ENCODE measurements around the gene NT5C1A.

DNA sequence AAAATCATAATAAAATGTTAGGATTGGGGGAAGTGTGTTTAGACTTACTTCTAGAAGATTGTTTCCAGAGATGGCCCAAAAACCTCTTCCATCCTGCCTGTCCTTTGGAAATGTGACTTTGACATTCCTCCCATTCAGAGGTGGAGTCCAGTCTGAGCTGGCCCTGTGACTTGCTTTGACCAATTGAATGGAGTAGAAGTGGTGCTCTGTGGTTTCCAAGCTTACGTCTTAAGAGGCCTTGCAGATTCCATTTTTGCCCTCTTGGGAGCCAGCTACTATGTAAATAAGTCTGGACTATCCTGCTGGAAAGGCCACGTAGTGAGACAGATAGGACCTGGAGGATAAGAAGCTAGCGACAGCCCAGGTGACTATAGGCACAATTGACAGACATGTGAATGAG is 1.3 kb upstream of the NT5C1A start:
- no peak for TF ChIP-seq EZH2phosphoT487 (IDR thresholded peaks at IDR 0.05; ENCODE audit: insufficient read depth, low read depth)
- no peak for TF ChIP-seq EZH2 (IDR thresholded peaks at IDR 0.05; ENCODE audit: insufficient read depth, poor library complexity, severe bottlenecking)

Data from GM23248 (cell line).